SJSA1 (cell line): ENCODE measurements around the gene GRIN2A. TPM values are rescaled to one million over a fixed set of nuclear protein-coding genes. Genes with fewer than 3 reads are reported as not detected.

Source experiments
- DNase-seq, 2 experiments: peaks; one replicate each; pipeline ENCODE4 v3.0.0-alpha.2; 2015 to 2020; ENCODE audit warnings: low spot score in 2 of 2, low read depth in 1 of 2
- H3K27ac ChIP-seq: fragments of 250-450 bp; sonication (Bioruptor Pico); 2 replicates; pipeline ENCODE4 v1.5.1; 2020; ENCODE audit warnings: mild to moderate bottlenecking, moderate library complexity
- H3K27me3 ChIP-seq: fragments of 250-450 bp; sonication (Bioruptor Pico); replicated peaks from 2 replicates; pipeline ENCODE4 v1.5.1; 2020; ENCODE audit warnings: mild to moderate bottlenecking, moderate library complexity
- H3K36me3 ChIP-seq: fragments of 250-450 bp; sonication (Bioruptor Pico); 2 replicates; pipeline ENCODE4 v1.5.1; 2020; ENCODE audit warnings: mild to moderate bottlenecking
- H3K4me1 ChIP-seq: fragments of 250-450 bp; sonication (Bioruptor Pico); replicated peaks from 2 replicates; pipeline ENCODE4 v1.6.1; 2021; ENCODE audit warnings: mild to moderate bottlenecking
- H3K4me3 ChIP-seq: fragments of 250-450 bp; sonication (Bioruptor Pico); 2 replicates; pipeline ENCODE4 v1.5.1; 2020; ENCODE audit warnings: mild to moderate bottlenecking
- H3K9me3 ChIP-seq: fragments of 250-450 bp; sonication (Bioruptor Pico); replicated peaks from 2 replicates; pipeline ENCODE4 v1.5.1; 2020; ENCODE audit warnings: mild to moderate bottlenecking
- total RNA-seq: library from RNA; depleted of rRNA; stranded (reverse); fragments of >200 nt; shearing (Covaris generic); gene quantifications from 2 replicates; pipeline ENCODE4 v1.2.3, GENCODE V29; 2014

GRIN2A gene
- total RNA-seq, 1 experiment from 2014 or later, result not detected

DNA sequence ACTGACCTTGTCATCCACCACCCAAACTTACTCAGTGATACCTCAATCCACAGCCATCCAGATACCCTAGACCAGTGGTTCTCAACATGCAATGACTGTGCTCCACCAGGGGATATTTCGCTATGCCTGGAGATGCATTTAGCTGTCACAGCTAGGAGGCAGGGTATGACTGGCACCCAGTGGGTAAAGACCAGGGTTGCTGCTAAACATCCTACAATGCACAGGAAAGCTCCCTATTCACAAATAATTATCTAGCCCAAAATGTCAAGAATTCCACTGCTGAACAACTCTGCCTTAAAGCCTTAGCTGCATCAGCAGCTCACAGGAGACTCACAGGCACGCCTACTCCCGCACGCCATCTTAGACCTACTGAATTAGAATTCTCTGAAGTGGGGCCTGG is 212.6 kb downstream of the GRIN2A start:
- no peak for DNase-seq
- Histone ChIP-seq H3K9me3 (no peaks in the 10 kb centered on the region), H3K27me3 (no peaks in the 10 kb centered on the region), H3K4me3 (no peak overlapping the region), H3K36me3 (no peaks in the 10 kb centered on the region), H3K27ac (no peak overlapping the region), H3K4me1 (no peaks in the 10 kb centered on the region)

DNA sequence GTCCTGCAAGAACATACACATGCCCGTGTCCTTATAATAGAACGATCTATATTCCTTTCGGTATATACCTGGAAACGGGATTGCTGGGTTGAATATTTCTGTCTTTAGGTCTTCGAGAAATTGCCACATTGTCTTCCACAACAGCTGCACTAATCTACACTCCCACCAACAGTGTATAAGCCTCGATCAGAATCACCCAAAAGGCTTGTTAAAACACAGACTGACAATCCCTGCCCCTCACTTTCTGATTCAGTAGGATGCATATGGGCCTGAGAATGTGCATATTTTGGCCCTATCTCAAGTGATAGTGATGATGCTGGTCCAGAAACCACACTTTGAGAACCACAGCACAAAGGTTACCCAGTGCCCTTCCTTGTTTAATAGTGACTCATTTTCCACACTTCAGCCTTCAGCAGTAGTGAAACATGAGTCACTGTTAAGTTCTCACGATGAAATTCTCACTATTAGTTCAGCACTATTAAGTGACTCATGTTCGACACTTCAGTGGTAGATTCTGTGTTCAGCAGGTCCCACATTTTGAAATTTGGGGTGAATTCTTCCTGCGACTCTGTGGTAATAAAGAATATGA is 215.6 kb downstream of the GRIN2A start:
- DNase-seq, result no peak
- Histone ChIP-seq H3K9me3 (no peaks in the 10 kb centered on the region), H3K27me3 (no peaks in the 10 kb centered on the region), H3K4me1 (no peaks in the 10 kb centered on the region), H3K4me3 (no peak overlapping the region), H3K36me3 (no peaks in the 10 kb centered on the region), H3K27ac (no peak overlapping the region)

DNA sequence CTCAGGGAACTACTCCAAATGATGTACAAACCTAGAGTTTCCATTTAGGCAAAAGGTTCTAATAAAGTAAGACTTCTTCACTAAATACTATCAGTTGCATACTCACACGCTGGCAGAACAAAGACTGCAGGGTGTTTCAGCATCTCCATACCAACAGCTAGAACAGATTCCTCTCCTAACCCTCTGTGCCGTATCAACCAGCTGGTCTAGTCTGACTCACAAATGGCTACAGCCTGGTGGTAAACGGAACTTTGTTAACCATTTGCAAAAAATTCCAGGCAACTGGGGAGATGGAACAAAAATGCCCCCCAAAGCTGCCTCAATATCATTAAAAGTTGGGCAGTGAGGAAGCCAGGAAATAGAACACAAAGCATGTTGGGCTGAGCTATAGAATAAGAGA is 217.1 kb downstream of the GRIN2A start:
- no peak overlapping the region for H3K27ac ChIP-seq
- no peaks in the 10 kb centered on the region for H3K27me3 ChIP-seq
- DNase-seq, result no peak
- no peaks in the 10 kb centered on the region for H3K4me1 ChIP-seq
- H3K9me3 ChIP-seq, result no peaks in the 10 kb centered on the region
- no peaks in the 10 kb centered on the region for H3K36me3 ChIP-seq
- no peak overlapping the region for H3K4me3 ChIP-seq

DNA sequence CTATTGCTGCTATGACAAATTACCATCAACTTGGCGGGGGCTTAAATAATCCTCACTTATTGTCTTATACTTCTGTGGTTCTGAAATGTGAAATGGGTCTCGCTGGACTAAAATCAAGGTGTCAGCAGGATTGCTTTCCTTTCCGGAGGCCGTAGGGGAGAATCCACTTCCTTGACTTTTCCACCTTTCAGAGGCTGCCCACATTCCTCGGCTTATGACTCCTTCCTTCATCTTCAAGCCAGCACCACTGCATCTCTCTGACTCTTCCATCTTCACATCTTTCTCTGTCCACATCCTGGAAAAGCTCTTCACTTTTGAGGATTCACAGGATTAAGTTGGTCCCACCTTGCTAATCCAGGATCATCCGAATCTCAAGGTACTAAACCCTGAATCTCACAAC is 217.8 kb downstream of the GRIN2A start:
- Histone ChIP-seq H3K27me3 (no peaks in the 10 kb centered on the region), H3K27ac (no peak overlapping the region), H3K4me3 (no peak overlapping the region), H3K36me3 (no peaks in the 10 kb centered on the region), H3K4me1 (no peaks in the 10 kb centered on the region), H3K9me3 (no peaks in the 10 kb centered on the region)
- no peak for DNase-seq

DNA sequence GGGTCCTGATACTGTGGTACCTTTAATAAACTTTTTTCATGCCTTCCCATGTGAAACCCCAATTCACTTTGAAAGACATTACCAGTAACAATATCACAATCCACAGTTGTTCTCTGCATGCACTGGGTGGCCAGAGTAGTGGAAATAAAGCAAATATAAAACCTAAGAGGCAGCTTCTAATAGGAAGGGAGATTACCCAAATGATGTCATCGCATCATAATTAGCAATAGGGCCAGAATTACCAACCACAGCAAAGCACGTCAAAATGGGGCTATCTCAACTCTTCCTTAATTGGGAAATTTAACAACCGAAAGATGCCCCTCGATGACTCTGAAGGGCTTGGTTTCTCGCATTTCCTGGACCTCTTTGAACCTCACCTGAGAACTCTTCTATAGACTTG is 224.8 kb downstream of the GRIN2A start:
- Histone ChIP-seq H3K27me3 (no peaks in the 10 kb centered on the region), H3K9me3 (no peaks in the 10 kb centered on the region), H3K36me3 (no peaks in the 10 kb centered on the region), H3K27ac (no peak overlapping the region), H3K4me1 (no peaks in the 10 kb centered on the region), H3K4me3 (no peak overlapping the region)
- no peak for DNase-seq

DNA sequence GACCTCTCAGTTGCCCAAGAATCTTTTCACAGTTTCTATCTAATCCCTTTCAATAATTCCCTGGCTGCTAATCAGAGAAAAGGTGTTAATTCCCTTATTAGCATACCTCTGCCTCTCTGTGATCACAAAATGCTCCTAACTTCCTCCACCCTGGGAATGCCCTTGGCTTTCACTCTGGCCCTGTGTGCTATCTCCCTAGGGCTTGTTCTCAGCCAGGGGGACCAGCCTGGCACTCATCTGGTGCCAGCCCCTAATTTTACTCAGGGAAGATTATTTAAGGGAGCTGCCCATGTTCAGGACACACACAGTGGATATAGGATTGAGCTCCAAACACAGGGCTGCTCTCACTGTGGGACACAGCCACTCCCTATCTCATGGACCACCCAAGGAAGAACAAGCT is 225.2 kb downstream of the GRIN2A start:
- DNase-seq, result no peak
- no peaks in the 10 kb centered on the region for H3K36me3 ChIP-seq

DNA sequence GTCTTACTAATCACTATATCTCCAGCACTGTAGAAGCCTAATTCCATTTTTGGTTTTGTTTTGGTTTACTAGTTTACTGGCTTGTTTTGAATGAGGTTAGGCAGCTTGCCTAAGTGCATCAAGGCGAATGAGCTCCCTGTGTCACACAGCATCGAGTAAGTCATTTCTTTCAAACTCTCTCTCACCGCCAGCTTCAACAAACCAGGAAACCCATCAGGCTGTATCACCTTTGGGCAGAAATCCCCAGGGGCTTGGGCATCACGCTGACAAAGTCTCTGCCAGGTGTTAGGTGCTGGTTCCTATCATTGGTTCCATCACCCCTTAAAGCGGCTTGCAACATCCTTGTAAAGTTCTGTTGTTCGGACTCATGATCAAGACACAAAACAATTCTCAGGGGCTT is 226.6 kb downstream of the GRIN2A start:
- Histone ChIP-seq H3K36me3 (no peaks in the 10 kb centered on the region), H3K9me3 (no peaks in the 10 kb centered on the region), H3K27ac (no peak overlapping the region), H3K27me3 (no peaks in the 10 kb centered on the region), H3K4me3 (no peak overlapping the region), H3K4me1 (no peaks in the 10 kb centered on the region)
- no peak for DNase-seq

More for the DNA sequence above, 225.2 kb downstream of the GRIN2A start:
- Histone ChIP-seq H3K27ac (no peak overlapping the region), H3K4me3 (no peak overlapping the region), H3K27me3 (no peaks in the 10 kb centered on the region), H3K9me3 (no peaks in the 10 kb centered on the region), H3K4me1 (no peaks in the 10 kb centered on the region)

DNA sequence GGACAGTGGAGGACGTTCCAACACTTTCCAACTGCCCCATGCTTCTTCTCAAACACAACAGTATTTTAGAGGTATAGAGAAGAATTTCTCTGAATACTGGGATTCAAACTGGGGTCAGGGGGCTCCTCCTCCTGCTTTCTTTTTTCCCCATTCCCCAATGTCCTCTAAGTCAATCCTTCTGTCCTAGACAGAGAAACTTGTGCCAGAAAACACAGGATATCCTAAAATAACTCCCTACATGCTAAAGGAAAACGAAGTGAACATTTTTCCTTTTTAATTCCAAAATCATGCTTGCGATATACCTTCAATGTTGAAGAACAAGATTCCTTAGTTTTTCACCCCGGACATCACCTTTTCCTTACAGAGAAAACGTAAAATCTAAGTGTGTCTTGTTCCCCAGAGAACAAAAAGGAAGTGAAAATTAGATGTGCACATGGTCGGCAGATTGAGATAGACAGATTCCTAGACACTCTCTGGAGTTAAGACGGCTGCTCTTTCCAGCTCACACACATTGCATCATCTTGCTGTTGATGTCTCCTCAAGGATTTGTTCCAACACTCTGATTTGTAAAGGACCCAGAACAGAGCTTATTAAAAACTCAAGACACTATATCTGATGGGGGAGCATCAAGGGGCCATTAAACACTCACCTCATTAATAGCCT is 228.2 kb downstream of the GRIN2A start:
- DNase-seq, result no peak
- no peaks in the 10 kb centered on the region for H3K27me3 ChIP-seq

DNA sequence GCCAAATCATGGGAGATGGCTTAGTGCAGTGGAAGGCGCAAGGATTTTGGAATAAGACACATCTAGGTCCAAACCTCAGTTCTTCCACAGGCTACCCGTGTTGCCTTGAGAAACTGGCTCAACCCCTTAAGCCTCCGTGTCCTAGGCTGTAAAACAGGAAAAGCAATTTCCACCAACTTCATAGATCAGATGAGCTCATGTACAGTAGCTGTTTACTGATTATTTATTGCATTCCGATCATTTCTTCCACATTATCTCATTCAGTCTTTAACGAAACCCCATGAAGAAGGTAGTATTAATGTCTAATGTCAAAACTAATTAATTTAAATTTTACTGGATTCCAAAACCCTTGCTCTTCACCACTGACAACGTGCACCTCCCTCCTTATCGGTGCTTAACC is 231.6 kb downstream of the GRIN2A start:
- no peaks in the 10 kb centered on the region for H3K36me3 ChIP-seq
- H3K9me3 ChIP-seq, result no peaks in the 10 kb centered on the region; the same call in 1 of the 2 replicates
- no peak for DNase-seq
- no peaks in the 10 kb centered on the region for H3K4me1 ChIP-seq
- H3K27me3 ChIP-seq, result no peaks in the 10 kb centered on the region
- H3K4me3 ChIP-seq, result no peak overlapping the region
- no peak overlapping the region for H3K27ac ChIP-seq

More for the DNA sequence above, 228.2 kb downstream of the GRIN2A start:
- Histone ChIP-seq H3K27ac (no peak overlapping the region), H3K4me3 (no peak overlapping the region), H3K36me3 (no peaks in the 10 kb centered on the region), H3K4me1 (no peaks in the 10 kb centered on the region), H3K9me3 (no peaks in the 10 kb centered on the region)

DNA sequence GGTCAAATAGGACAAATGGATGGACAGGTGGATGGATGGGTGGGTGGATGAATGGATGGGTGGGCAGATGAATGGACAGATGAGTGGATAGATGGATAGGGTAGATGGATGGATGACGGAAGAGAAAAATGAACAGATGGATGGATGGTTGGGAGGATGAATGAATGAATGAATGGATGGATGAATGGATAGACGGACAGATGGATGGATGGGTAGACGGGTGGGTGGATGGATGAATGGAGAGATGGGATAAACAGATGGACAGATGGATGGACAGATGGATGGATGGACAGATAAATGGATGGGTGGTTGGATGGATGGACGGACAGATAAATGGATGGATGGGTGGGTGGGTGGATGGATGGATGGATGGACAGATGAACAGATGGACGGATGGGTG is 232.8 kb downstream of the GRIN2A start:
- no peaks in the 10 kb centered on the region for H3K4me1 ChIP-seq
- H3K9me3 ChIP-seq, result no peaks in the 10 kb centered on the region; the same call in 1 of the 2 replicates
- no peaks in the 10 kb centered on the region for H3K27me3 ChIP-seq
- no peak overlapping the region for H3K27ac ChIP-seq
- no peaks in the 10 kb centered on the region for H3K36me3 ChIP-seq
- H3K4me3 ChIP-seq, result no peak overlapping the region
- DNase-seq, result no peak

DNA sequence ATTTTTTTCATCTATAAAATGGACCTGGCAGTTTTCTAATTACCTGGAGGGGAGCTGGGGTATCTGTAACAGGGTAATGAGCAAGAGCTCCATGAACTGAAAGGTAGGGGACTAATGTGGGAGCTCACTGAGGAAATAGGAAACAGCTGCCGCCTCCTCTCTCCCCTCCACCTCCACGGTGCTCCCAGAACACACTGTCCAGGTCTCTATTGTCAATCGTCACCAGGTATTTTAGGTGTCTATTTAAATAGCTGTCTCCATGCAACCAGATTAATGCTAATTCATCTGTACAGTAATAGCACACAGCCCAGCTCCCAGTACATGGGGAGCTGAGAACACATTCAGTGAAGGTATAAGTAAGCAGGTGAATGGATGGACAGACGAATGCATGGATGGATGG is 233.3 kb downstream of the GRIN2A start:
- no peak overlapping the region for H3K27ac ChIP-seq
- DNase-seq, result no peak
- no peaks in the 10 kb centered on the region; the same call in 1 of the 2 replicates for H3K9me3 ChIP-seq
- H3K4me1 ChIP-seq, result no peaks in the 10 kb centered on the region
- no peak overlapping the region for H3K4me3 ChIP-seq
- H3K36me3 ChIP-seq, result no peaks in the 10 kb centered on the region
- H3K27me3 ChIP-seq, result no peaks in the 10 kb centered on the region

DNA sequence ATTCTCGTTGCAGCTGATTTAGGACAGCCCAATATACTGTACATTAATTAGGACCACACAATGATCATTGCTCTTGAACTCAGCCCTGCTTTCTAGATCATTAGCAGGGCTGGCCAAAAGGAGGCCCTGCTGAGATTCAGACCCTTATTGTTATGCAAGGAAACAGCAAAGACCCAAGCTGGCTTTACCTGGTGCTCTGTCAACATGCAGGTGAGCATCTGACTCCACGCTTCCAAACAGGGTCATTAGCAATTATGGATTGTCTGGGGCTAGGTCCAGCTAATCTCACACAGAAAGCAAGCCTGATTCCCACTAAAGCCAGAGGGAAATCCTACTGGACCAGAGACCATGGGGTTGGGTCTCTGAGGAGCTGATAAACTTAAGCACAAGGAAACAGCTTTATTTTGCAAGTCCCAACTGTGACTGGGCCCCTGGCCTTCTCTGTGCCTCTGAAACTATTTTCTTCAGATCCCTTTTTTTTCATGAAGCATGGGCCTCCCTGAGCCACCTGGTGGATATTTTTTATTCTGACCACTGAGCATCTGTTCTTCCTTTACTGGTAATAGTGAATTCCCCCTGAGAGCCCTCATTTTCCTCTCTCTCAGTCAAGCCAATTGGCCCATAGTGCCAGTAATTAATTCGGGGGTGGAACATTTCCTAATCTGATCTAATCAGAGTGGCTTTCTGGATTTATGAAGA is 236.1 kb downstream of the GRIN2A start:
- no peak for DNase-seq
- no peaks in the 10 kb centered on the region; the same call in 1 of the 2 replicates for H3K9me3 ChIP-seq
- H3K27me3 ChIP-seq, result no peaks in the 10 kb centered on the region
- H3K36me3 ChIP-seq, result no peaks in the 10 kb centered on the region
- no peaks in the 10 kb centered on the region for H3K4me1 ChIP-seq
- H3K4me3 ChIP-seq, result no peak overlapping the region
- no peak overlapping the region for H3K27ac ChIP-seq

DNA sequence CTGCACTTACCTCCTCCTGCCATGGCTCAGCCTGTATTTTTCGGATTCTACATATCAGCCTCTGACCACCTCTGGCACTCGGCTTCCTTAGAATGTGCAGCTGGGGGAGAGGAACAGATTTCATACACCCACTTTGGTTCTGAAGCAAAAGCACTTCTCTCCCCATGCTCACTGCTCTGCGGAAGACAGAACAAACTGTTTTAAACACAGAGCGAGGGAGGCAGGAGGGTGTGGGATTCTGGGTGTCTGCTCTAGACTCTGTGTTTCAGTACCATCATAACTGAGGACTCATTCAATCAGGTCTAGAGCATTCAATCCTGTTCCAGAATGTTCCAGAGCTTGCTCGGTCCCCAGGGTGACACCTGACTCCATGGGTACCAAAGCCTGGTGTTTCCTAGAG is 239.1 kb downstream of the GRIN2A start:
- H3K9me3 ChIP-seq, result no peaks in the 10 kb centered on the region; the same call in 1 of the 2 replicates
- no peaks in the 10 kb centered on the region for H3K27me3 ChIP-seq
- DNase-seq, result no peak
- no peak overlapping the region for H3K27ac ChIP-seq
- H3K4me3 ChIP-seq, result no peak overlapping the region
- no peaks in the 10 kb centered on the region for H3K36me3 ChIP-seq
- H3K4me1 ChIP-seq, result no peaks in the 10 kb centered on the region

DNA sequence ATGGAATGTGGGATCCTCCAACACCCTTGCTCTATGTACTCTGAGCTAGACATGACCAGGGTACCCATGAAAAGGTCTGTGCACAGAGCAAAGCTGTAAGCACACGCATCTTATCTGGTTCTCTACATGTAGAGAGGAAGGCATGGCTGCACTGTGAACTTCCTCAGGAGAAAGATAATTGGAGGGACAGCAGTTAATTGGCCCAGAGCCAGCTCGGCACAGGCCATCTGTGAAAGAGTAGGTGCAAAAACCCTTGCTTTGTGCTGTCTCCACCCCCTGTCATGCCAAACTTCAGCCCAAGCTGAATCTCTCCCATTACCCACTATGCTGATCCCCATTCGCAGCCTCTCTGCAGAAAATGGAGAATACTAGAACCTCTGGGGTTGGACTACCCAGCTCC is 241.0 kb downstream of the GRIN2A start:
- no peaks in the 10 kb centered on the region for H3K36me3 ChIP-seq
- no peak overlapping the region for H3K27ac ChIP-seq
- H3K4me3 ChIP-seq, result no peak overlapping the region
- H3K27me3 ChIP-seq, result no peaks in the 10 kb centered on the region
- no peaks in the 10 kb centered on the region for H3K4me1 ChIP-seq
- no peak for DNase-seq
- no peaks in the 10 kb centered on the region for H3K9me3 ChIP-seq
